Measurements from ENCODE around the gene CDK7. TPM values are rescaled to one million over a fixed set of nuclear protein-coding genes. Genes with fewer than 3 reads are reported as not detected.

CDK7 gene
- total and polyA plus RNA-seq, 9 of the 15 experiments (the other 6 are each of a cell fraction or from before 2014, with no cell fraction given) = 41.7 to 143 (median 65.3) TPM

GRCh38 chr5:69300537-69301203 lies 66.0 kb downstream of the CDK7 start (continued):
- TF ChIP-seq CREB3 (tag; conservative IDR thresholded peaks at IDR 0.05; ENCODE audit: low read depth) (0 out of 2 replicates have a peak, but pooled peaks have one; percentile 16), SMAD4 (CRISPR knock-in tag; conservative IDR thresholded peaks at IDR 0.05) (peak; percentile 52), FOXA1 (IDR thresholded peaks at IDR 0.05; ENCODE audit: borderline replicate concordance) (no peak), NRF1 (conservative IDR thresholded peaks at IDR 0.05 in 1 of 2, IDR thresholded peaks at IDR 0.05 in 1 of 2) (peak; percentile 27 to 35; a peak in 2 of 4 replicates), NR2C2 (CRISPR knock-in tag; IDR thresholded peaks at IDR 0.05) (no peak), NR2C2 (tag; IDR thresholded peaks at IDR 0.05) (0 out of 2 replicates have a peak, but pooled peaks have one; percentile 13)

- ATAC-seq (no peak), DNase-seq (ENCODE audit: extremely low read depth in 1 of 4, low spot score in 3 of 4) (peak in 1 of 4 experiments; percentile 70), FAIRE-seq (peak; percentile 74)
- CTCF ChIA-PET (ENCODE audit: low intra/inter-chr PET ratio) = no interaction called here
- H2AFZ ChIP-seq (ENCODE audit: low read depth, low read length) = no peak overlapping the region
- no peak overlapping the region for H3K4me3 ChIP-seq
- intact Hi-C loops (cut with micrococcal nuclease) = no loop called here
- no peak overlapping the region for H3K9ac ChIP-seq (ENCODE audit: insufficient read depth in 1 of 2, low read depth in 2 of 2, low read length in 2 of 2)
- 22% methylated on average over 8 of the region's 8 CpGs for WGBS (ENCODE audit: insufficient coverage, low coverage, missing lambda C conversion rate)
- no peaks in the 10 kb centered on the region for H3K27me3 ChIP-seq (ENCODE audit: control insufficient read depth in 2 of 2, insufficient read depth in 2 of 2, low read length in 2 of 2)
- in situ Hi-C loops (cut with MboI) = no loop called here
- no peaks in the 10 kb centered on the region for H3K79me2 ChIP-seq (ENCODE audit: control insufficient read depth, insufficient read depth, low read length)
- H4K20me1 ChIP-seq (replicated peaks; ENCODE audit: control insufficient read depth, insufficient read depth, low read length) = no peaks in the 10 kb centered on the region
- POLR2A ChIA-PET = interaction anchor here (0.6 kb wide), 1 partner anchor 196 kb away, joined by 3 read pairs; no protein-coding TSS in a partner anchor
- no peaks in the 10 kb centered on the region for H3K9me1 ChIP-seq (ENCODE audit: control insufficient read depth, insufficient read depth, low read length)
- peaks cover 10% of the 10 kb centered on the region; the same call in 1 of the 2 replicates for H3K9me3 ChIP-seq (replicated peaks; ENCODE audit: control insufficient read depth, insufficient read depth, low read depth, low read length)
- H3K4me2 ChIP-seq (ENCODE audit: insufficient read depth, low read length) = peak overlapping the region; percentile 3; the same call in 1 of the 2 replicates
- peaks cover 16% of the 10 kb centered on the region; the same call in 1 of the 3 replicates for H3K36me3 ChIP-seq (ENCODE audit: control insufficient read depth, insufficient read depth, low read length)
- H3K27ac ChIP-seq (ENCODE audit: extremely low read depth, low read depth, low read length) = no peak overlapping the region
- H3K4me1 ChIP-seq (replicated peaks in 1 of 2; ENCODE audit: control insufficient read depth in 2 of 2, insufficient read depth in 2 of 2, low read length in 2 of 2) = peaks cover 9 to 10% of the 10 kb centered on the region in 2 experiments; a peak in 3 of 5 replicates
- BruUV-seq (replicated peaks) = no TSS peak
- TF ChIP-seq NFATC3 (IDR thresholded peaks at IDR 0.05) = no peak
- TF ChIP-seq PKNOX1 (IDR thresholded peaks at IDR 0.05) = peak; percentile 49
- 0 out of 2 replicates have a peak, but pooled peaks have one; percentile 21 for TF ChIP-seq SOX6 (IDR thresholded peaks at IDR 0.05)
- TF ChIP-seq TCF3 (CRISPR knock-in tag; IDR thresholded peaks at IDR 0.05) = peak; percentile 82
- TF ChIP-seq MTA2 (IDR thresholded peaks at IDR 0.05; ENCODE audit: low read depth) = peak; percentile 50
- peak; percentile 30; the same call in 1 of the 2 replicates for TF ChIP-seq POLR2AphosphoS5 (IDR thresholded peaks at IDR 0.05; ENCODE audit: control insufficient read depth, insufficient read depth, low read depth, low read length)
- peak; percentile 75 for TF ChIP-seq TEAD4 (IDR thresholded peaks at IDR 0.05; ENCODE audit: low read length)
- TF ChIP-seq TEAD4 (CRISPR knock-in tag; IDR thresholded peaks at IDR 0.05; ENCODE audit: borderline replicate concordance) = no peak
- TF ChIP-seq CEBPB (tag; IDR thresholded peaks at IDR 0.05) = peak; percentile 90
- TF ChIP-seq ZNF766 (CRISPR knock-in tag; conservative IDR thresholded peaks at IDR 0.05) = no peak
- peak; percentile 14; the same call in 1 of the 2 replicates for TF ChIP-seq CTBP1 (IDR thresholded peaks at IDR 0.05; ENCODE audit: borderline replicate concordance)
- TF ChIP-seq L3MBTL2 (IDR thresholded peaks at IDR 0.05) = no peak
- peak; percentile 78 for TF ChIP-seq TAL1 (IDR thresholded peaks at IDR 0.05)
- TF ChIP-seq ZNF316 (IDR thresholded peaks at IDR 0.05) = peak; percentile 32; the same call in 1 of the 2 replicates
Measured at GRCh38 chr5:69305512-69305911, 70.8 kb downstream of the CDK7 start.

All from K562 (cell line).